G401 (cell line): Measurements from ENCODE around the gene RRAGC. TPM values are rescaled to one million over a fixed set of nuclear protein-coding genes. Genes with fewer than 3 reads are reported as not detected.
"Not testable (repeated sequence)": the region's sequence is repeated elsewhere in the genome, so short reads cannot be mapped to it uniquely, and the experiment has no call there.

Experiments
- DNase-seq: peaks from one replicate; pipeline ENCODE4 v3.0.0-alpha.2; 2015; ENCODE audit warnings: low spot score
- in situ Hi-C: cut with HindIII; loops from 2 replicates; pipeline ENCODE4 v1.10.0; 2016; ENCODE audit warnings: low sequenced_read_pairs, mixed read lengths
- total RNA-seq: library from RNA; depleted of rRNA; stranded (reverse); fragments of >200 nt; shearing (Covaris generic); gene quantifications from 2 replicates; pipeline ENCODE4 v1.2.3, GENCODE V29; 2014

The RRAGC gene
- total RNA-seq, 1 experiment from 2014 or later: 29.8 TPM

- in situ Hi-C loops: no loop called here
- no peak for DNase-seq
These were observed 38.7 kb downstream of the RRAGC start for GRCh38 chr1:38820860-38821259.

GRCh38 chr1:38819516-38819915 lies 40.1 kb downstream of the RRAGC start:
- no peak for DNase-seq
- in situ Hi-C loops: no loop called here

- no peak for DNase-seq
- in situ Hi-C loops: no loop called here
These were observed 40.5 kb downstream of the RRAGC start for GRCh38 chr1:38819040-38819439.

GRCh38 chr1:38818175-38818976 lies 41.2 kb downstream of the RRAGC start:
- in situ Hi-C loops: no loop called here

GRCh38 chr1:38817267-38818174 lies 42.1 kb downstream of the RRAGC start:
- in situ Hi-C loops: no loop called here
- DNase-seq: no peak

More at GRCh38 chr1:38818175-38818976, 41.2 kb downstream of the RRAGC start:
- no peak for DNase-seq

GRCh38 chr1:38815903-38816627 lies 43.5 kb downstream of the RRAGC start:
- in situ Hi-C loops: no loop called here
- DNase-seq: no peak

- in situ Hi-C loops: no loop called here
These were observed 44.5 kb downstream of the RRAGC start for GRCh38 chr1:38814984-38815464.

GRCh38 chr1:38814444-38814983 lies 45.1 kb downstream of the RRAGC start:
- DNase-seq: no peak
- in situ Hi-C loops: no loop called here

More at GRCh38 chr1:38814984-38815464, 44.5 kb downstream of the RRAGC start:
- DNase-seq: no peak

- in situ Hi-C loops: no loop called here
- DNase-seq: no peak
These were observed 46.6 kb downstream of the RRAGC start for GRCh38 chr1:38812981-38813380.

- in situ Hi-C loops, DNase-seq: not testable (repeated sequence)
These were observed 48.1 kb downstream of the RRAGC start for GRCh38 chr1:38811466-38811865.

GRCh38 chr1:38806090-38806489 lies 53.5 kb downstream of the RRAGC start:
- in situ Hi-C loops: no loop called here
- no peak for DNase-seq

GRCh38 chr1:38805036-38805435 lies 54.5 kb downstream of the RRAGC start:
- DNase-seq: no peak
- in situ Hi-C loops: no loop called here

- DNase-seq: peak; percentile 4
- in situ Hi-C loops: no loop called here
These were observed 55.3 kb downstream of the RRAGC start for GRCh38 chr1:38804062-38804886.

GRCh38 chr1:38803647-38804046 lies 55.9 kb downstream of the RRAGC start:
- in situ Hi-C loops: no loop called here
- peak; percentile 0 for DNase-seq

GRCh38 chr1:38800720-38801671 lies 58.6 kb downstream of the RRAGC start:
- no peak for DNase-seq
- in situ Hi-C loops: no loop called here

- in situ Hi-C loops: no loop called here
- no peak for DNase-seq
These were observed 66.3 kb downstream of the RRAGC start for GRCh38 chr1:38793299-38793698.

GRCh38 chr1:38791892-38792291 lies 67.7 kb downstream of the RRAGC start:
- DNase-seq: no peak
- in situ Hi-C loops: no loop called here
